SKM-1 treated with dmso at 0.1 percent for 144 hours (cell line): ENCODE measurements around the gene VDAC2.
"Not testable (repeated sequence)": the region's sequence is repeated elsewhere in the genome, so short reads cannot be mapped to it uniquely, and the experiment has no call there.

Source experiments
- DNase-seq: peaks from one replicate; lab custom pipeline; 2025; ENCODE audit not compliant: unreplicated experiment; lab: John Stamatoyannopoulos, UW

Gene VDAC2

GRCh38 chr10:75210282-75211006 lies at the start of gene VDAC2:
Gene VDAC2, plus strand, starts transcription at chr10:75210796. Its CDS starts 363 bp downstream, at chr10:75211159.
- peak; percentile 89 for DNase-seq

GRCh38 chr10:75165684-75166622 lies 44.6 kb upstream of the VDAC2 start:
- peak; percentile 91 for DNase-seq

- no peak for DNase-seq
Measured at GRCh38 chr10:75166623-75166972, 44.0 kb upstream of the VDAC2 start.

GRCh38 chr10:75168275-75168674 lies 42.3 kb upstream of the VDAC2 start:
- no peak for DNase-seq

GRCh38 chr10:75170215-75170614 lies 40.4 kb upstream of the VDAC2 start:
- no peak for DNase-seq

GRCh38 chr10:75175046-75175445 lies 35.5 kb upstream of the VDAC2 start:
- DNase-seq, result no peak

GRCh38 chr10:75176046-75176445 lies 34.5 kb upstream of the VDAC2 start:
- DNase-seq, result no peak

DNA sequence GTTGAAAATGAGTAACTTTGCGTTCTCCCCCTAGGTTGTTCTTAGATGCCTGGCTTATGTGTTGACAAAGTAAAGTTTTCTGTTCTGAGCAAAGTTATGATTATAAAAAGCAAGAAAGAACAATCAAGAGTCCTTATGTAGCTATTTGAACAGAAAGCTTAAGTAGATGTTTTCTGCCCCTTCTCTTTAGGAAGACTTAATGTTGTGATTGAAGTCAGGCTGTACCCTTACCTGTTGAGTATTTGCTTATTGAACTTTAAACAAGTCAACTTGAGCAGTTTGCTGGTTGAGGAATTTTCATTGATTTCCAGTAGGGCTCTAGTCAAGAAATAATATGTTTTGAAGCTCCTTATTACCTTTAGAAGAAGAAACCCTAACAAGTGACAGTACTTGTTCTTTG lies 33.9 kb upstream of the VDAC2 start:
- DNase-seq, result no peak

DNA sequence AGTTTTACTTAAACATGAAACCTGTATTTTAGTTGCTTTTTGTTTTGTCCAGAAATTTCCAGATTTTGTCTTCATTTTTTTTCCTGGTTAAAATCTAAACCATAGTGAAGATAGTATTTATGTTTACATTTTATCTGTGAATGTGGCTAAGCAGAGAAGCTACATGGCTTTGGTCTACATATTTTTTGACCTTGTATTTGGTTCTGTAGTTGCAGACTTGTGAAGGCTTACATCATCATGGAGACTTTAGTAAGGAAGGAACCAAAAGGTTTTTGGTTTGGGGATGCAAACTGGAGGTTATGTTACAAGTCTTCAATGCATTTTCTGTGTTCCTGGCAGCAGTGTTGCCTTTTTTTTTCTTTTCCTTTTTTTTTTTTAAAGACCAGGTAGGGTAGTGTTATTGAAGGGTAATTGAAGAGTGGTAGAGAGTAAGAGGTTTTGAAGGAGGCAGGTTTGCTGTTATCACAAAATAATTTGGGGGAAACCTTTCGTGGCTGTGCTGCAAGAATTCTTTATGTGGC lies 30.9 kb upstream of the VDAC2 start:
- no peak for DNase-seq

- DNase-seq, result no peak
Measured at GRCh38 chr10:75180592-75180991, 30.0 kb upstream of the VDAC2 start.

- DNase-seq, result no peak
Measured at GRCh38 chr10:75181073-75181472, 29.5 kb upstream of the VDAC2 start.

- DNase-seq, result no peak
Measured at GRCh38 chr10:75186310-75186709, 24.3 kb upstream of the VDAC2 start.

GRCh38 chr10:75187961-75188426 lies 22.6 kb upstream of the VDAC2 start:
- peak; percentile 30 for DNase-seq

DNA sequence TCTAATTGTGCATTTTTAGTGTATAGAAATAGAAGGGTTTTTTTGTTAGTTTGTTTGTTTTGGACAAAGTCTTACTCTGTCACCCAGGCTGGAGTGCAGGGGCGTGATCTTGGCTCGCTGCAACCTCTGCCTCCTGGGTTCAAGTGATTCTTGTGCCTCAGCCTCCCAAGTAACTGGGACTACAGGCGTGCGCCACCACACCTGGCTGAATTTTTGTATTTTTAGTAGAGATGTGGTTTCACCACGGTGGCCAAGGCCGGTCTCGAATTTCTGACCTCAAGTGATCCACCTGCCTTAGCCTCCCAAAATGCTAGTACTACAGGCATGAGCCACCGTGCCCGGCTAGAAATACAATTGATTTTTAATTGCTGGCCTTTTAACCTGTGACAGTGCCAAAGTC lies 22.1 kb upstream of the VDAC2 start:
- not testable (repeated sequence) for DNase-seq

DNA sequence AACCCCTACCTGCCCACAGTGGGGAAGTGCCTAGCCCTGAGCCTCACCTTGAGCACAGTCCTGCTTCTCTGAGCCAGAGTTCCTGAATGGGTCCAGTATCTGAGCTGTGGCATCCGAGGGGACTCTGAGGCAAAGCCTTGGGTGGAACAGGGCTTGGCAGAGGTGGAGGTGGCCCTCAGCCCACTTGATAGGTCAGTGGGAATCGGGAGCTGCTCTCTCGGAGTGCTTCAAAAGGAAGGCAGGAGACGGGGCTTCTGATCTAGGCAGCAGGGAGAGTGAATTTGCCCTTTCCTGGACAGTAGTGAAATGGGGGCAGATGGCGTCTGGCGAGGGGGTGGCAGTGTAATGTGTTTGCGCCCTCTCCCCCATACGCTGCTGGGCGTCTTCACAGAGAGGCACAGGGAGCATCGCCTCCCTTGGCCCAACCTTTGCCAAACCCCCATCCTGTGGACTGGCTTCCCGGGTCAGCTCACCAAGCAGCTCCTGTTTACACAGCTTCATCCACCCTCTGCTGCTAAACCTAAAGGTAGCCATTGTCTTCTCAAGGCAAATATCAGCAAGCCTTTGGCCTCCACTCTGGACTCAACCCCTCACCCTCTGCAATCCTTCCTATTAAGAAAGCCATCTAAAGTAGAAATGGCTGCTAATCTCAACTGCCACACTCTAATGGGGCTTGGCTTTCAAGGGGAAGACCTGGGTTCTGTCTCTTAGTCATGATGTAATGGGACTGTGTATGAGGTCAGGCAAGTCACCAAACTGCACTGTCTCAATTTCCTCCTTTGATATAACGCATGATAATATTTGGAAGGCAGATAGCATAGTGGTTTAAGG lies 21.1 kb upstream of the VDAC2 start:
- DNase-seq, result no peak

GRCh38 chr10:75191821-75192568 lies 18.6 kb upstream of the VDAC2 start:
- no peak for DNase-seq

DNA sequence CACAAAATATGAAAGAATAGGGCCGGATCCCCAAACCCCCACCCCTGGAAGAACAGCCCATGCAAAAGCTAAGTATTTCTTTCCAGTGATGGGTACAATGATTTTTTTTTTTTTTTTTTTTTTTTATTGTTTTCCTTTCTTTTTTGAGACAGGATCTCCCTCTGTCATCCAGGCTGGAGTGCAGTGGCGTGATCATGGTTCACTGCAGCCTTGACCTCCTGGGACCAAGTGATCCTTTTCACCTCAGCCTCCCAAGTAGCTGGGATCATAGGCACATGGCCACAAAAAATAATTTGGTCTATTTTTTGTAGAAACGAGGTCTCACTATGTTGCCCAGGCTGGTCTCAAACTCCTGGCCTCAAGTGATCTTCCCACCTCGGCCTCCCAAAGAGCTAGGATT lies 16.0 kb upstream of the VDAC2 start:
- DNase-seq, result not testable (repeated sequence)

DNA sequence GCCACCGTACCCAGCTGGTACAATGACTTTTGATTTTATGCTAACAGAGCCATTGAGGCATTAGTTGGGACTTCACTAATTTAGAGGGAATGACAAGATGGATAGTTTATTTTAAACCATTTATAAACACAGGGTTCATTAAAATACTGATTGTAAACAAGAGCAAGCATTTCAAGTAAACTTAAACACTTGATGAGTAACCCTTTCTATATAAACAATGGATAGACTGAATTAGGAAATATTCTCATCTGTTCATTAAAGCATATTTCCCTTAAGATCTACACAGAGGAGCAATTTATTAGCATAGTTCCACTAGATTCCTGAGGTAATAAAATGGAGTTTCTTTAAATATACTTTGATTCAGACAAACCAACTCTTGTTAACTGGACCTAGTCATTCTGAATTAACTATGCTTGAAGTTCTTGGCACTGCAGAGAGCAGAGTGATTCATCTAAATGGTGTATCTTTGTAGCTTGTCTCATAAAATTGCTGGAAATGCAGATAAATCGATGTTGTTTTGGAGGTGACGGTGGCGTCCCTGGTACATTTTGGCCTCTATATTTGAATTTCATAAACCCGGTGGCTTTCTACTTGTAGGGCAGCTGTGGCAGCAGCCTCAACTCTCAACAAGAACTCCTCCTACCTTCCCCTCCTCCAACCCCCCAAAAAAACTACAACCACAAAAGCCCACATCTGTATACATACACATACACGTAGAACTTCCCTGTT lies 15.4 kb upstream of the VDAC2 start:
- DNase-seq, result no peak

- no peak for DNase-seq
Measured at GRCh38 chr10:75197066-75197465, 13.5 kb upstream of the VDAC2 start.

GRCh38 chr10:75197906-75198305 lies 12.7 kb upstream of the VDAC2 start:
- no peak for DNase-seq
